ENCODE measurements around the gene KLHL17. TPM values are rescaled to one million over a fixed set of nuclear protein-coding genes. Genes with fewer than 3 reads are reported as not detected.
A peak's percentile ranks its signal among the peaks of the same experiment; 100 is the strongest.

KLHL17 gene
- total RNA-seq, 4 donors from 2014 or later: 3.7 to 10.8 (median 6.2) TPM

- intact Hi-C loops (cut with DNase I): no loop called here
- DNase-seq (ENCODE audit: extremely low spot score): no peak
- Histone ChIP-seq H3K4me1 (peaks cover 37 to 73% (median 61%) of the 10 kb centered on the region in 4 donors), H3K36me3 (peaks cover 0 to 8% (median 0%) of the 10 kb centered on the region in 4 donors), H3K27ac (replicated peaks in 1 of 4) (peak overlapping the region; percentile 97 to 100 (median 99)), H3K4me3 (peak overlapping the region; percentile 74 to 83 (median 82)), H3K27me3 (peaks cover 0 to 65% (median 0%) of the 10 kb centered on the region in 4 donors), H3K9me3 (no peaks in the 10 kb centered on the region)
- TF ChIP-seq POLR2A (IDR thresholded peaks at IDR 0.05; ENCODE audit: low read depth) (no peak), CTCF (IDR thresholded peaks at IDR 0.05) (no peak), EP300 (IDR thresholded peaks at IDR 0.05) (no peak), POLR2AphosphoS5 (IDR thresholded peaks at IDR 0.05) (no peak)
- WGBS: under 1% methylated on average over 19 of the region's 58 CpGs
Observed at GRCh38 chr1:1001057-1001783, 40.8 kb downstream of the KLHL17 start.

- TF ChIP-seq EP300 (IDR thresholded peaks at IDR 0.05) (no peak), POLR2AphosphoS5 (IDR thresholded peaks at IDR 0.05) (no peak), POLR2A (IDR thresholded peaks at IDR 0.05; ENCODE audit: low read depth) (no peak), CTCF (IDR thresholded peaks at IDR 0.05) (no peak)
- 84% methylated on average over 6 of the region's 22 CpGs for WGBS
- peaks cover 0 to 5% (median 0%) of the 10 kb centered on the region in 4 donors for H3K36me3 ChIP-seq
- H3K27me3 ChIP-seq: peaks cover 0 to 59% (median 0%) of the 10 kb centered on the region in 4 donors
- intact Hi-C loops (cut with DNase I): no loop called here
- no peak for DNase-seq (ENCODE audit: extremely low spot score)
- peaks cover 29 to 55% (median 49%) of the 10 kb centered on the region in 4 donors for H3K4me1 ChIP-seq
- no peaks in the 10 kb centered on the region for H3K9me3 ChIP-seq
- no peak overlapping the region for H3K27ac ChIP-seq (replicated peaks in 1 of 4)
- H3K4me3 ChIP-seq: no peak overlapping the region
Observed at GRCh38 chr1:1003618-1004419, 43.4 kb downstream of the KLHL17 start.

GRCh38 chr1:1004420-1004779 lies 44.0 kb downstream of the KLHL17 start:
- Histone ChIP-seq H3K36me3 (peaks cover 0 to 5% (median 0%) of the 10 kb centered on the region in 4 donors), H3K4me3 (no peak overlapping the region), H3K9me3 (no peaks in the 10 kb centered on the region), H3K27me3 (peaks cover 0 to 53% (median 0%) of the 10 kb centered on the region in 4 donors), H3K4me1 (peaks cover 29 to 49% (median 43%) of the 10 kb centered on the region in 4 donors), H3K27ac (replicated peaks in 1 of 4) (no peak overlapping the region)
- 27% methylated on average over 4 of the region's 7 CpGs for WGBS
- DNase-seq (ENCODE audit: extremely low spot score): no peak
- intact Hi-C loops (cut with DNase I): no loop called here
- no peak for TF ChIP-seq EP300 (IDR thresholded peaks at IDR 0.05)
- no peak for TF ChIP-seq POLR2AphosphoS5 (IDR thresholded peaks at IDR 0.05)
- no peak for TF ChIP-seq POLR2A (IDR thresholded peaks at IDR 0.05; ENCODE audit: low read depth)
- no peak for TF ChIP-seq CTCF (IDR thresholded peaks at IDR 0.05)

- no peak for DNase-seq (ENCODE audit: extremely low spot score)
- Histone ChIP-seq H3K27me3 (peaks cover 0 to 47% (median 0%) of the 10 kb centered on the region in 4 donors), H3K27ac (replicated peaks in 1 of 4) (no peak overlapping the region), H3K36me3 (peaks cover 0 to 5% (median 0%) of the 10 kb centered on the region in 4 donors), H3K4me3 (no peak overlapping the region), H3K9me3 (no peaks in the 10 kb centered on the region), H3K4me1 (peaks cover 29 to 43% (median 39%) of the 10 kb centered on the region in 4 donors)
- 23% methylated on average over 19 of the region's 21 CpGs for WGBS
- TF ChIP-seq CTCF (IDR thresholded peaks at IDR 0.05) (no peak), POLR2AphosphoS5 (IDR thresholded peaks at IDR 0.05) (no peak), EP300 (IDR thresholded peaks at IDR 0.05) (no peak), POLR2A (IDR thresholded peaks at IDR 0.05; ENCODE audit: low read depth) (no peak)
- intact Hi-C loops (cut with DNase I): no loop called here
Observed at GRCh38 chr1:1004780-1005697, 44.7 kb downstream of the KLHL17 start.
